ENCODE results near the gene EREG.

DNA sequence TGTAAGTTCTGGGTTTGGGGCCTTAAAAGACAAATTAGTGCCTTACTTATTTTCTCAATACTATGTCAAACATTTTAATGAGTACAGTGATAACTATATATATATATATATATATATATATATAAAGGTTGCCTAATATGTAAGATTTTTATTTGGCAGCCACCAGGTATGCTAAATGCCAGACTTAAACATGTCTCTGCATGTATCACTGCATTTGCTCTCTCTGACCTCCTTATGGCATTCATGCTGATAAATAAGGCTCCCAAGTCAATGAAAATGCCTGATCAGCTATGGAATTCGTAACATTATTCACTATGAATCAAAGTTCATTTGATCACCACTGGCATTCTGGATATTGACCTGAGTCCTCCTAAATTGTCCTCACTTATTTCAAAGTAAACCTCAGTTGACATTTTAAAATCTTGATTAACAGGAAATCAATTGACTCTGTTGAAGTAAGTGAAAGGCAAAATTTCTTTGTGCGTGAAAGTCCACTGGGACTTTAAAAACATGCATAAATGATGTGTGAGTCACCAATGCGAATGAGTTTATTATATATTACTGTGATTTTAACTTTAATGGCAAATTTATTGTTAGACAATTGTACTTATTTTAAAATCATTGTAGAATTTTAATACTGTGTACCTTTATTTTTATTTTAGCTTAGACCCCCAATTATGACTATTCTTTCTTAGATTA, 50.8 kb downstream of the EREG start:
- TF ChIP-seq POLR2A (IDR thresholded peaks at IDR 0.05; ENCODE audit: low read depth, low read length) = no peak
- TF ChIP-seq POLR2AphosphoS5 (IDR thresholded peaks at IDR 0.05; ENCODE audit: low read depth, low read length) = no peak
- no peak for TF ChIP-seq TAF1 (IDR thresholded peaks at IDR 0.05; ENCODE audit: low read depth, low read length)

All from GM12891 (cell line).